ENCODE results near the gene TCL1B.

DNA sequence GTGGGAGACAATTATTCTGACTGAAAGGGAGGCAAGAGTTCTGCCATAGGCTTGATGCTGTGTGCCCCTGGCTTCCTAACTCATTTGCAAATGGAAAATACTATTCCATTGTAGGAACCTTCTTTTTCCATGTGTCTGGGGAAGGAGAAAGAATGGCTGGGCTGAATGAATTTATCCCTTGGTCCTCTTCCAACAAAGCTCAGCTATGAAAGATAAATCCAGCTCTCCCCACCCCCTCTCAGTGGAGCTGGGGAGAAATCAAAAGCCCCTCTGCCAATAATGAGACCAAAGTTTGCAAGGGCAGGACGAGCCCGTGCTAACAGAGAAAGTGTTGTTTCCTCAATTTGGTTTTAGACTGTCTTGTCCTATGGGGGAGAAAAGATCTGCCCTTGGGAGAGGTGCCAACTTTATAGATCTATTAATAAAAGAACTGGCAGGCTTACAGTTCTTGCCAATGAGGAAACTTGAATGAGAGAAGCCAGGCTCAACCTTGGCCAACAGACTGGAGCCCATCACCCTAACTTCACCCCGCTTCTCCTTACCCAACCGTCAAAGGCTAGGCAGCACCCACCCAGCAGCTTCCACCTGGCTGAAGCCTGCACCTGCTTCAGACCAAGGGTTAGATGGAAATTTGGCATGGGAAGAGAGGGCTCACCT lies 8.9 kb upstream of the TCL1B start:
- TF ChIP-seq CTCF (IDR thresholded peaks at IDR 0.05; ENCODE audit: control extremely low read depth in 1 of 3, insufficient read depth in 1 of 3, low read depth in 1 of 3, low read length in 3 of 3): no peak
- no peak for TF ChIP-seq POLR2A (IDR thresholded peaks at IDR 0.05; ENCODE audit: control extremely low read depth in 1 of 2, low read depth in 2 of 2, low read length in 2 of 2)
- TF ChIP-seq BRCA1 (IDR thresholded peaks at IDR 0.05; ENCODE audit: low read depth, low read length): no peak
- no peak for TF ChIP-seq SIRT6 (IDR thresholded peaks at IDR 0.05; ENCODE audit: low read length)
- no peak for TF ChIP-seq GTF2F1 (IDR thresholded peaks at IDR 0.05; ENCODE audit: borderline replicate concordance, low read depth, low read length)
- TF ChIP-seq CBX5 (IDR thresholded peaks at IDR 0.05; ENCODE audit: low read depth, low read length): no peak
- no peak for TF ChIP-seq SUZ12 (IDR thresholded peaks at IDR 0.05; ENCODE audit: low read length)
- TF ChIP-seq RAD21 (IDR thresholded peaks at IDR 0.05 in 1 of 2, conservative IDR thresholded peaks at IDR 0.05 in 1 of 2; ENCODE audit: low read depth in 2 of 2, low read length in 2 of 2): no peak
- TF ChIP-seq CHD1 (IDR thresholded peaks at IDR 0.05; ENCODE audit: low read depth, low read length): no peak
- no peak for TF ChIP-seq SP1 (IDR thresholded peaks at IDR 0.05; ENCODE audit: low read depth, low read length)
- no peak for TF ChIP-seq BCL11A (IDR thresholded peaks at IDR 0.05; ENCODE audit: low read depth in 2 of 2, low read length in 2 of 2)
